Esophagus muscularis mucosa (tissue), 3 donors: ENCODE measurements around the gene KMT2D.

Source experiments
- CTCF ChIP-seq, 3 experiments: fragments of 200-600 bp in 2 of 3; fragments of 450-650 bp in 1 of 3; sonication (generic) in 2 of 3; IDR thresholded peaks; one replicate each; pipeline ENCODE4 v1.5.1; 2017 to 2019; ENCODE audit warnings: antibody characterized with exemption in 3 of 3, mild to moderate bottlenecking in 2 of 3, moderate library complexity in 1 of 3
- POLR2A ChIP-seq: fragments of 450-650 bp; IDR thresholded peaks from one replicate; pipeline ENCODE4 v1.6.1; 2017; ENCODE audit warnings: antibody characterized with exemption, moderate library complexity, mild to moderate bottlenecking, low read depth

- TF ChIP-seq CTCF (IDR thresholded peaks at IDR 0.05) (no peak), POLR2A (no peak)
These were observed 8.7 kb downstream of the KMT2D start for GRCh38 chr12:49051777-49052438.
